Kidney (tissue), 14 donors: Measurements from ENCODE around the gene PYGM. TPM values are rescaled to one million over a fixed set of nuclear protein-coding genes. Genes with fewer than 3 reads are reported as not detected.

Source experiments
- DNase-seq, 5 donors: peaks; one replicate each; pipeline ENCODE4 v3.0.0-alpha.2; 2013 to 2020
- FAIRE-seq: peaks from 2 replicates; lab custom pipeline; 2012; peaks lifted over from hg19 to GRCh38; lab: Jason Lieb, UNC
- H3K27ac ChIP-seq, 2 donors: one replicate each; pipeline ENCODE4 v1.7.0; 2013; ENCODE audit warnings: low read depth in 2 of 2, low read length in 2 of 2, inconsistent platforms in 1 of 2
- H3K27me3 ChIP-seq: one replicate; pipeline ENCODE4 v1.7.1; 2013; ENCODE audit warnings: low read length, inconsistent platforms; ENCODE audit not compliant: control insufficient read depth, insufficient read depth
- H3K36me3 ChIP-seq, 3 donors: one replicate each; pipeline versions ENCODE4 v1.7.0 to v1.7.1; 2013; ENCODE audit warnings: low read length in 3 of 3, control low read depth in 1 of 3, inconsistent platforms in 1 of 3; ENCODE audit not compliant: insufficient read depth in 3 of 3, control insufficient read depth in 2 of 3
- H3K4me1 ChIP-seq, 3 donors: one replicate each; pipeline versions ENCODE4 v1.7.0 to v1.7.1; 2013; ENCODE audit warnings: low read length in 3 of 3, inconsistent platforms in 1 of 3, low read depth in 1 of 3; ENCODE audit not compliant: control insufficient read depth in 2 of 3, insufficient read depth in 2 of 3
- H3K4me3 ChIP-seq, 3 donors: one replicate each; pipeline versions ENCODE4 v1.7.0 to v1.8.1; 2013; ENCODE audit warnings: low read length in 3 of 3, control low read depth in 1 of 3, inconsistent platforms in 1 of 3
- H3K9ac ChIP-seq, 3 donors: one replicate each; pipeline versions ENCODE4 v1.7.0 to v1.7.1; 2013; ENCODE audit warnings: low read length in 3 of 3, control low read depth in 1 of 3, inconsistent platforms in 1 of 3
- H3K9me3 ChIP-seq, 3 donors: one replicate each; pipeline versions ENCODE4 v1.7.0 to v1.7.1; 2013; ENCODE audit warnings: low read length in 3 of 3, control low read depth in 1 of 3, inconsistent platforms in 1 of 3; ENCODE audit not compliant: control insufficient read depth in 2 of 3, insufficient read depth in 1 of 3
- CTCF ChIP-seq: IDR thresholded peaks from 3 replicates; pipeline ENCODE4 v1.5.1; 2012; ENCODE audit warnings: mild to moderate bottlenecking, moderate library complexity, borderline replicate concordance; ENCODE audit not compliant: insufficient read depth; ENCODE audit errors: extremely low read depth
- intact Hi-C: fragments of 100-400 bp; cut with DNase I; formaldehyde crosslinking; loops from one replicate; pipeline ENCODE4 v1.11.1; 2022
- polyA plus RNA-seq: library from polyadenylated mRNA; stranded (reverse); fragments of 350-450 nt; fragmentation: Illumina TruSeq; extraction: RNeasy Lipid Tissue Mini Kit (QIAGEN cat#74804); gene quantifications from one replicate; pipeline ENCODE4 v1.2.3, GENCODE V29; 2014; ENCODE audit warnings: low read depth, low replicate concordance; ENCODE audit not compliant: insufficient read depth
- total RNA-seq: library from RNA; stranded (reverse); fragmentation: NEBNext Ultra II Directional; extraction: Animal tissue kit (Norgen Biotek cat#: 25700); gene quantifications from one replicate; pipeline ENCODE4 v1.2.1, GENCODE V29; 2021
- donor health status: control.
- donor health status: control.
- donor health status: control.
- donor health status: control.
- donor health status: control.
- donor health status: DM: yes; HTN: yes; CAD: no.
- donor health status: Normal renal cell carcinoma (clear cell type).

PYGM gene
- total and polyA plus RNA-seq, 2 donors from 2014 or later = 2.5 to 8.6 TPM

GRCh38 chr11:64741375-64742086 lies 18.2 kb downstream of the PYGM start:
- no peak for FAIRE-seq
- Histone ChIP-seq H3K4me3 (peak overlapping the region in 1 of 3 donors; percentile 48), H3K27ac (no peak overlapping the region), H3K27me3 (peaks cover 6% of the 10 kb centered on the region), H3K4me1 (peaks cover 0 to 10% (median 3%) of the 10 kb centered on the region in 3 donors), H3K36me3 (no peaks in the 10 kb centered on the region), H3K9ac (no peak overlapping the region), H3K9me3 (no peaks in the 10 kb centered on the region)
- TF ChIP-seq CTCF = no peak
- intact Hi-C loops = no loop called here
- peak in 1 of 5 donors; percentile 61 for DNase-seq

GRCh38 chr11:64739871-64740270 lies 19.9 kb downstream of the PYGM start:
- H3K9ac ChIP-seq = no peak overlapping the region
- no peak for TF ChIP-seq CTCF
- intact Hi-C loops = no loop called here
- H3K27me3 ChIP-seq = peaks cover 6% of the 10 kb centered on the region
- peak in 1 of 5 donors; percentile 36 for DNase-seq
- peaks cover 0 to 7% (median 3%) of the 10 kb centered on the region in 3 donors for H3K4me1 ChIP-seq
- H3K9me3 ChIP-seq = no peaks in the 10 kb centered on the region
- FAIRE-seq = no peak
- no peaks in the 10 kb centered on the region for H3K36me3 ChIP-seq
- no peak overlapping the region for H3K27ac ChIP-seq
- no peak overlapping the region for H3K4me3 ChIP-seq

- H3K36me3 ChIP-seq = no peaks in the 10 kb centered on the region
- H3K9ac ChIP-seq = no peak overlapping the region
- no peaks in the 10 kb centered on the region for H3K4me1 ChIP-seq
- no peak for TF ChIP-seq CTCF
- DNase-seq (no peak), FAIRE-seq (no peak)
- H3K9me3 ChIP-seq = no peaks in the 10 kb centered on the region
- H3K4me3 ChIP-seq = no peak overlapping the region
- H3K27me3 ChIP-seq = no peaks in the 10 kb centered on the region
- H3K27ac ChIP-seq = no peak overlapping the region
- intact Hi-C loops = no loop called here
Measured at GRCh38 chr11:64736654-64737053, 23.1 kb downstream of the PYGM start.
